K562 (cell line): ENCODE results near the gene CYP11A1. TPM values are rescaled to one million over a fixed set of nuclear protein-coding genes. Genes with fewer than 3 reads are reported as not detected.

Experiments used
- ATF1 ChIP-seq, 2 experiments: fragments of 450-650 bp in 1 of 2; IDR thresholded peaks; 2 replicates each; pipeline ENCODE4 v1.6.1; 2016; ENCODE audit warnings: missing compliant biosample characterization in 1 of 2, missing genetic modification characterization in 1 of 2
- CEBPB ChIP-seq: fragments of 450-650 bp; IDR thresholded peaks from 2 replicates; pipeline ENCODE4 v1.6.1; 2016; ENCODE audit warnings: missing genetic modification characterization, missing compliant biosample characterization
- CTBP1 ChIP-seq: fragments of 450-650 bp; IDR thresholded peaks from 2 replicates; pipeline ENCODE4 v1.6.1; 2016; ENCODE audit warnings: borderline replicate concordance
- E2F1 ChIP-seq: sonication (generic); formaldehyde crosslinking; IDR thresholded peaks from 2 replicates; pipeline ENCODE4 v1.8.1; 2023; ENCODE audit warnings: mild to moderate bottlenecking, missing genetic modification reagents, moderate library complexity
- EHMT2 ChIP-seq: fragments of 450-650 bp; IDR thresholded peaks from 2 replicates; pipeline ENCODE4 v1.6.1; 2018; ENCODE audit warnings: antibody characterized with exemption
- EP400 ChIP-seq: fragments of 450-650 bp; IDR thresholded peaks from 2 replicates; pipeline ENCODE4 v1.6.1; 2017; ENCODE audit warnings: antibody characterized with exemption, mild to moderate bottlenecking, moderate library complexity
- ERF ChIP-seq: fragments of 450-650 bp; formaldehyde crosslinking; IDR thresholded peaks from 2 replicates; pipeline ENCODE4 v1.4.0; 2020; ENCODE audit warnings: mild to moderate bottlenecking, mixed read lengths
- ETV1 ChIP-seq: fragments of 450-650 bp; conservative IDR thresholded peaks from 2 replicates; pipeline ENCODE4 v1.6.1; 2016; ENCODE audit warnings: missing genetic modification characterization, control low read depth, low read depth, missing compliant biosample characterization
- HMG20A ChIP-seq: fragments of 450-650 bp; formaldehyde crosslinking; conservative IDR thresholded peaks from 2 replicates; pipeline ENCODE4 v1.4.0; 2020; ENCODE audit warnings: mild to moderate bottlenecking, mixed read lengths
- ID3 ChIP-seq, 2 experiments: fragments of 250-450 bp in 1 of 2; fragments of 450-650 bp in 1 of 2; sonication (Bioruptor Pico) in 1 of 2; IDR thresholded peaks; 2 replicates each; pipeline versions ENCODE4 v1.6.1 to v1.8.0; 2016 to 2021; ENCODE audit warnings: mild to moderate bottlenecking in 2 of 2, moderate library complexity in 2 of 2, missing compliant biosample characterization in 1 of 2, missing genetic modification characterization in 1 of 2
- JUND ChIP-seq, 2 experiments: IDR thresholded peaks; 2 replicates in 1 of 2; 3 replicates in 1 of 2; pipeline ENCODE4 v1.6.1; 2011; ENCODE audit warnings: borderline replicate concordance in 2 of 2, low read depth in 2 of 2, low read length in 2 of 2, improper control_type of control experiment in 1 of 2, missing biosample characterization in 1 of 2, missing genetic modification characterization in 1 of 2, missing genetic modification reagents in 1 of 2
- LEF1 ChIP-seq: fragments of 450-650 bp; IDR thresholded peaks from 2 replicates; pipeline ENCODE4 v1.6.1; 2016; ENCODE audit warnings: mild to moderate bottlenecking
- NR2C1 ChIP-seq, 2 experiments: fragments of 450-650 bp; IDR thresholded peaks; 2 replicates each; pipeline ENCODE4 v1.6.1; 2017; ENCODE audit warnings: mild to moderate bottlenecking in 2 of 2, antibody characterized with exemption in 1 of 2, inconsistent platforms in 1 of 2, missing compliant biosample characterization in 1 of 2, missing genetic modification characterization in 1 of 2
- NUFIP1 ChIP-seq: fragments of 450-650 bp; IDR thresholded peaks from 2 replicates; pipeline ENCODE4 v1.6.1; 2018; ENCODE audit not compliant: partially characterized antibody
- PBX2 ChIP-seq, 2 experiments: IDR thresholded peaks in 1 of 2; conservative IDR thresholded peaks in 1 of 2; 2 replicates each; pipeline ENCODE4 v1.6.1; 2016; ENCODE audit warnings: low read depth in 2 of 2, mild to moderate bottlenecking in 1 of 2, missing compliant biosample characterization in 1 of 2, missing genetic modification characterization in 1 of 2, moderate library complexity in 1 of 2
- POLR2H ChIP-seq: IDR thresholded peaks from 2 replicates; pipeline ENCODE4 v1.6.1; 2016; ENCODE audit warnings: missing genetic modification characterization, low read depth, mild to moderate bottlenecking, control low read depth, missing compliant biosample characterization, moderate library complexity
- SETDB1 ChIP-seq: IDR thresholded peaks from one replicate; pipeline ENCODE4 v1.6.1; 2012; ENCODE audit warnings: low read length, control low read depth, inconsistent platforms
- SMARCC2 ChIP-seq: fragments of 450-650 bp; IDR thresholded peaks from 2 replicates; pipeline ENCODE4 v1.6.1; 2017; ENCODE audit warnings: antibody characterized with exemption, moderate library complexity, mild to moderate bottlenecking, low read depth
- SP2 ChIP-seq: IDR thresholded peaks from 2 replicates; pipeline ENCODE4 v1.6.1; 2011; ENCODE audit warnings: mild to moderate bottlenecking, low read depth, low read length, moderate library complexity; ENCODE audit not compliant: poor library complexity, severe bottlenecking; ENCODE audit errors: extremely low read depth
- ZBTB17 ChIP-seq: fragments of 450-650 bp; formaldehyde crosslinking; IDR thresholded peaks from 2 replicates; pipeline ENCODE4 v1.4.0; 2020; ENCODE audit warnings: mild to moderate bottlenecking
- ZNF197 ChIP-seq: fragments of 200-800 bp; sonication (Bioruptor generic); IDR thresholded peaks from 2 replicates; pipeline ENCODE4 v1.6.1; 2016; ENCODE audit warnings: low read depth, missing genetic modification characterization, missing compliant biosample characterization
- ZNF589 ChIP-seq: fragments of 200-800 bp; sonication (Bioruptor generic); IDR thresholded peaks from 2 replicates; pipeline ENCODE4 v1.6.1; 2016; ENCODE audit warnings: low read depth, missing genetic modification characterization, missing compliant biosample characterization
- polyA plus RNA-seq, 8 experiments: library from polyadenylated mRNA; depleted of rRNA in 4 of 8; stranded (reverse) in 5 of 8; unstranded in 3 of 8; fragments of >200 nt; fragmentation: Nextera tagmentation in 2 of 8; fragmentation: Illumina TruSeq in 1 of 8; extraction: Ambion mirVana in 2 of 8; extraction: Trizol in 1 of 8; gene quantifications; 2 replicates each; pipeline versions ENCODE4 v1.2.1 to v1.2.3, GENCODE V29; 2011 to 2014; ENCODE audit warnings: inconsistent platforms in 1 of 8, missing spikeins in 1 of 8
- total RNA-seq, 7 experiments: library from RNA; depleted of rRNA in 6 of 7; stranded (reverse); fragments of >200 nt in 6 of 7; fragmentation: Illumina TruSeq in 2 of 7; extraction: Trizol in 2 of 7; gene quantifications; 2 replicates each; pipeline versions ENCODE4 v1.2.1 to v1.2.3, GENCODE V29; 2011 to 2021; ENCODE audit warnings: low replicate concordance in 1 of 7

Gene CYP11A1
- total and polyA plus RNA-seq, 9 of the 15 experiments (the other 6 are each of a cell fraction or from before 2014, with no cell fraction given) = 0.06 to 0.24 (median 0.10) TPM; not detected in 4

- TF ChIP-seq ID3 (CRISPR knock-in tag; IDR thresholded peaks at IDR 0.05) = no peak
- TF ChIP-seq ID3 (tag; IDR thresholded peaks at IDR 0.05) = 0 out of 2 replicates have a peak, but pooled peaks have one; percentile 34
- TF ChIP-seq ZNF589 (CRISPR knock-in tag) = 0 out of 2 replicates have a peak, but pooled peaks have one; percentile 12
- peak; percentile 57; the same call in 1 of the 2 replicates for TF ChIP-seq JUND (IDR thresholded peaks at IDR 0.05; ENCODE audit: borderline replicate concordance, low read depth, low read length)
- peak; percentile 58; the same call in 2 of the 3 replicates for TF ChIP-seq JUND (tag; IDR thresholded peaks at IDR 0.05; ENCODE audit: borderline replicate concordance, low read depth, low read length)
- TF ChIP-seq EP400 = no peak
- no peak for TF ChIP-seq ATF1 (CRISPR knock-in tag; IDR thresholded peaks at IDR 0.05)
- TF ChIP-seq ATF1 (tag; IDR thresholded peaks at IDR 0.05) = peak; percentile 48; the same call in 1 of the 2 replicates
- no peak for TF ChIP-seq SP2
- no peak for TF ChIP-seq SETDB1
- no peak for TF ChIP-seq ZBTB17 (CRISPR knock-in tag)
- no peak for TF ChIP-seq HMG20A (CRISPR knock-in tag)
- TF ChIP-seq ZNF197 = 0 out of 2 replicates have a peak, but pooled peaks have one; percentile 39
- no peak for TF ChIP-seq PBX2 (CRISPR knock-in tag; IDR thresholded peaks at IDR 0.05; ENCODE audit: low read depth)
- peak; percentile 25; the same call in 1 of the 2 replicates for TF ChIP-seq PBX2 (tag; conservative IDR thresholded peaks at IDR 0.05; ENCODE audit: low read depth)
- TF ChIP-seq CEBPB (tag) = peak; percentile 80
- TF ChIP-seq ETV1 (tag) = peak; percentile 54
- TF ChIP-seq ERF (CRISPR knock-in tag) = no peak
- no peak for TF ChIP-seq EHMT2
- no peak for TF ChIP-seq E2F1 (CRISPR knock-in tag)
- peak; percentile 87 for TF ChIP-seq CTBP1
- no peak for TF ChIP-seq POLR2H (tag)
- no peak for TF ChIP-seq NR2C1 (IDR thresholded peaks at IDR 0.05)
- peak; percentile 47; the same call in 1 of the 2 replicates for TF ChIP-seq NR2C1 (tag; IDR thresholded peaks at IDR 0.05)
- TF ChIP-seq LEF1 = no peak
- TF ChIP-seq SMARCC2 = no peak
- no peak for TF ChIP-seq NUFIP1
These were observed 1.8 kb upstream of the CYP11A1 start (continued) for GRCh38 chr15:74369084-74369745.
